Measurements from ENCODE around the gene BCL3.

- TF ChIP-seq CTCF (IDR thresholded peaks at IDR 0.05; ENCODE audit: low read depth, low read length) (no peak), EZH2phosphoT487 (IDR thresholded peaks at IDR 0.05; ENCODE audit: low read depth) (no peak)
These were observed 45.0 kb upstream of the BCL3 start for GRCh38 chr19:44703336-44704078.

All from OCI-LY3 (cell line).